ENCODE measurements around the gene ZKSCAN8.

DNA sequence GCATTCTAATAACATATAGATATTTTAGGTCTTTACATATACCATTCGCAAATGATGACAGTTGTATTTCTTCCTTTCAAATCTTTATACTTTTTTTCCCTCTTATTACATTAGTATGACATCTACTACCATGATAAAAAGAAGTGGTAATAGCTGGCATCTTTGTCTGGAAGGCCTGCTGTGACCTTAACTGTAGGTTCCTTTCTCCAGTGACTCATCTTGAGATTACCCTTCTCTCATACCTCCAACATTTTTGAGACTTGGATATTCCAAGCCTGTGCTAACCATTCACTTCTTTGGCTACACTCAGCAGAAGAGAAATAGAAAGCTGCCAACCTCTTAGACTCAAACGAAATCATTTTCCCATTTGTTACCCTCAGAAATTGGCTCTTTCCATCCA is 30.3 kb downstream of the ZKSCAN8 start:
- TF ChIP-seq, protein P1, sequence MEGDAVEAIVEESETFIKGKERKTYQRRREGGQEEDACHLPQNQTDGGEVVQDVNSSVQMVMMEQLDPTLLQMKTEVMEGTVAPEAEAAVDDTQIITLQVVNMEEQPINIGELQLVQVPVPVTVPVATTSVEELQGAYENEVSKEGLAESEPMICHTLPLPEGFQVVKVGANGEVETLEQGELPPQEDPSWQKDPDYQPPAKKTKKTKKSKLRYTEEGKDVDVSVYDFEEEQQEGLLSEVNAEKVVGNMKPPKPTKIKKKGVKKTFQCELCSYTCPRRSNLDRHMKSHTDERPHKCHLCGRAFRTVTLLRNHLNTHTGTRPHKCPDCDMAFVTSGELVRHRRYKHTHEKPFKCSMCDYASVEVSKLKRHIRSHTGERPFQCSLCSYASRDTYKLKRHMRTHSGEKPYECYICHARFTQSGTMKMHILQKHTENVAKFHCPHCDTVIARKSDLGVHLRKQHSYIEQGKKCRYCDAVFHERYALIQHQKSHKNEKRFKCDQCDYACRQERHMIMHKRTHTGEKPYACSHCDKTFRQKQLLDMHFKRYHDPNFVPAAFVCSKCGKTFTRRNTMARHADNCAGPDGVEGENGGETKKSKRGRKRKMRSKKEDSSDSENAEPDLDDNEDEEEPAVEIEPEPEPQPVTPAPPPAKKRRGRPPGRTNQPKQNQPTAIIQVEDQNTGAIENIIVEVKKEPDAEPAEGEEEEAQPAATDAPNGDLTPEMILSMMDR (conservative IDR thresholded peaks at IDR 0.05; ENCODE audit: low read depth, low read length), result no peak
- no peak for TF ChIP-seq EZH2 (IDR thresholded peaks at IDR 0.05; ENCODE audit: borderline replicate concordance, low read depth, low read length, poor library complexity, severe bottlenecking)
